ENCODE results near the gene FAM120B.

Gene FAM120B

DNA sequence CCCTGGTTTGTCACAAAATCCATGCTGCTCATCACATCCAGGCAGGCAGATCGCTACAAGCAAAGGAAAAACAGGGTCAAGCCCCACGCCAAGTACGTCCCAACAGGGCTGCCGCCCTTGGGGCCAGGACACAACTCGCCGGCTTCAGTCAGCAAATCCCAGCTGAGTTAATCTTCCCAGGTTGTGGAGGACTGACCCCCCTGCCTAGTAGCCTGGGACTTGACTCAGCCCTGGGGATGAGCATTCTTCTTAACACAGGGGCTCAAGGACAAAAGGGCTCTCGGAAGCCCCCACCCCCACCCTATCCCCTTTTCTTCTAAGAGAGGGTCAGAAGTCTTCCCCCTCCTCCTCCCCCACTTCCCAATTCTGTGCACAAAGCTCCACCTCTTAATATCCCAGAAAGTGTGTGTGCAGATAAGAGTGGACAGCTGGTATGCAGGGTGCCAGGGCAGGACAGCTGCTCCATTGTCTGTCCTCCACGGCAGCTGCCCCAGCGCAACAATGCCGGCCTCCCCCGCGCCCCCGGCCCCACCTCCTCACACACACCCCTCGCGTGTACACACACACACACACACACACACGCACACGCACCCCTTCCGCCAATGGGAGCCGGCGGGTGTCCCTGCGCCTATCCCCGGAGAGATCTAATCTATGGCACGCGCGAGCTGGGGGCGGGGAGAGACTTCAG lies 20.2 kb upstream of the FAM120B start:
- ATAC-seq (replicated peaks) (no peak), DNase-seq (no peak)
- H3K27me3 Mint-ChIP-seq, result peaks cover 35 to 62% of the 10 kb centered on the region in 2 donors
- H3K4me3 Mint-ChIP-seq, result no peak overlapping the region
- no peaks in the 10 kb centered on the region for H3K9me3 Mint-ChIP-seq
- peak overlapping the region in 1 of 2 donors; percentile 65 for H3K27ac Mint-ChIP-seq
- peaks cover 10% of the 10 kb centered on the region for H3K36me3 Mint-ChIP-seq (ENCODE audit: insufficient read depth)
- H3K4me1 Mint-ChIP-seq (ENCODE audit: low read depth in 2 of 2), result peaks cover 15% of the 10 kb centered on the region in 2 donors

- peaks cover 17 to 18% of the 10 kb centered on the region in 2 donors for H3K4me1 Mint-ChIP-seq (ENCODE audit: low read depth in 2 of 2)
- no peak for ATAC-seq (replicated peaks)
- peak overlapping the region in 1 of 2 donors; percentile 65 for H3K27ac Mint-ChIP-seq
- DNase-seq, result no peak
- no peak overlapping the region for H3K4me3 Mint-ChIP-seq
- peaks cover 38 to 62% of the 10 kb centered on the region in 2 donors for H3K27me3 Mint-ChIP-seq
- peaks cover 13% of the 10 kb centered on the region for H3K36me3 Mint-ChIP-seq (ENCODE audit: insufficient read depth)
- no peaks in the 10 kb centered on the region for H3K9me3 Mint-ChIP-seq
These were observed 19.7 kb upstream of the FAM120B start for GRCh38 chr6:170286934-170287265.

- DNase-seq (no peak), ATAC-seq (replicated peaks) (no peak)
- Mint-ChIP-seq H3K27me3 (peaks cover 43 to 67% of the 10 kb centered on the region in 2 donors), H3K27ac (no peak overlapping the region), H3K9me3 (no peaks in the 10 kb centered on the region), H3K4me3 (no peak overlapping the region), H3K36me3 (ENCODE audit: insufficient read depth) (peaks cover 13% of the 10 kb centered on the region), H3K4me1 (ENCODE audit: low read depth in 2 of 2) (peaks cover 22 to 23% of the 10 kb centered on the region in 2 donors)
These were observed 19.1 kb upstream of the FAM120B start for GRCh38 chr6:170287371-170287876.

DNA sequence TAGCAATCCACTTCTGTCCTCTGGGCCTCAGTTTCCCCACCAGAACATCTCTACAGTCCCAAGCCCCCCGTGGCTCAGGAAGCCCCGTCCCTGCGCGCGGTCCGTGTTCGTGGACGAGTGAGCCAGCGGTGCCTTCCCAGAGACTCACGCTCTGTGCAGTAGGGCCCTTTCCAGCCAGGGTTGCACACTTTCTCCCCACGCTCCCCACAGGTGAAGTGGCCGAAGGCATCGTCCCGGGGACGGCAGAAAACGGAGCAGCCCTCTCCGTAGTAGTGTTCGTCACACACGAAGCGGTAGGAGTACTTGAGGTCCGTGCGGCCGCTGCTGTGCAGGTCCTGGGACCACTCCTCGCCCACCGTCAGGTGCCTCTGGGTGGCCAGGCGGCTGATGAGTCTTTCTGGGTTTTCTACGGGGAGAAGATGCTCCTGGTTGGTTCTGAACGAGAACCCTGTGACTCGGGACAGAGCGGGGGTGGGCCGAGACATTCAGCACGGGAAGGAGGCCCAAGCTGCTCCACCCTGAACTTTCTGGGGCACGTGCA lies 18.4 kb upstream of the FAM120B start:
- no peak for ATAC-seq (replicated peaks)
- no peaks in the 10 kb centered on the region for H3K9me3 Mint-ChIP-seq
- peaks cover 13% of the 10 kb centered on the region for H3K36me3 Mint-ChIP-seq (ENCODE audit: insufficient read depth)
- H3K4me1 Mint-ChIP-seq (ENCODE audit: low read depth in 2 of 2), result peaks cover 28 to 29% of the 10 kb centered on the region in 2 donors
- DNase-seq, result no peak
- H3K4me3 Mint-ChIP-seq, result peak overlapping the region; percentile 97 to 98
- peak overlapping the region in 1 of 2 donors; percentile 5 for H3K27ac Mint-ChIP-seq
- peaks cover 49 to 75% of the 10 kb centered on the region in 2 donors for H3K27me3 Mint-ChIP-seq

- H3K4me1 Mint-ChIP-seq (ENCODE audit: low read depth in 2 of 2), result peaks cover 29 to 36% of the 10 kb centered on the region in 2 donors
- H3K27me3 Mint-ChIP-seq, result peaks cover 56 to 81% of the 10 kb centered on the region in 2 donors
- peak overlapping the region; percentile 5 to 12 for H3K27ac Mint-ChIP-seq
- DNase-seq (no peak), ATAC-seq (replicated peaks) (peak; percentile 3)
- H3K9me3 Mint-ChIP-seq, result no peaks in the 10 kb centered on the region
- peaks cover 13% of the 10 kb centered on the region for H3K36me3 Mint-ChIP-seq (ENCODE audit: insufficient read depth)
- peak overlapping the region; percentile 97 to 98 for H3K4me3 Mint-ChIP-seq
These were observed 17.7 kb upstream of the FAM120B start for GRCh38 chr6:170288852-170289179.

- ATAC-seq (replicated peaks) (peak; percentile 23), DNase-seq (no peak)
- peaks cover 32 to 41% of the 10 kb centered on the region in 2 donors for H3K4me1 Mint-ChIP-seq (ENCODE audit: low read depth in 2 of 2)
- peak overlapping the region in 1 of 2 donors; percentile 5 for H3K27ac Mint-ChIP-seq
- no peaks in the 10 kb centered on the region for H3K9me3 Mint-ChIP-seq
- H3K4me3 Mint-ChIP-seq, result peak overlapping the region; percentile 97 to 98
- H3K27me3 Mint-ChIP-seq, result peaks cover 61 to 87% of the 10 kb centered on the region in 2 donors
- H3K36me3 Mint-ChIP-seq (ENCODE audit: insufficient read depth), result peaks cover 13% of the 10 kb centered on the region
These were observed 17.2 kb upstream of the FAM120B start for GRCh38 chr6:170289180-170289931.

GRCh38 chr6:170289951-170290295 lies 16.6 kb upstream of the FAM120B start:
- Mint-ChIP-seq H3K27me3 (peaks cover 64 to 90% of the 10 kb centered on the region in 2 donors), H3K36me3 (ENCODE audit: insufficient read depth) (peaks cover 13% of the 10 kb centered on the region), H3K4me3 (peak overlapping the region; percentile 97 to 98), H3K27ac (peak overlapping the region; percentile 84 to 90), H3K4me1 (ENCODE audit: low read depth in 2 of 2) (peaks cover 32 to 41% of the 10 kb centered on the region in 2 donors), H3K9me3 (no peaks in the 10 kb centered on the region)
- peak; percentile 9 for ATAC-seq (replicated peaks)
- DNase-seq, result no peak

DNA sequence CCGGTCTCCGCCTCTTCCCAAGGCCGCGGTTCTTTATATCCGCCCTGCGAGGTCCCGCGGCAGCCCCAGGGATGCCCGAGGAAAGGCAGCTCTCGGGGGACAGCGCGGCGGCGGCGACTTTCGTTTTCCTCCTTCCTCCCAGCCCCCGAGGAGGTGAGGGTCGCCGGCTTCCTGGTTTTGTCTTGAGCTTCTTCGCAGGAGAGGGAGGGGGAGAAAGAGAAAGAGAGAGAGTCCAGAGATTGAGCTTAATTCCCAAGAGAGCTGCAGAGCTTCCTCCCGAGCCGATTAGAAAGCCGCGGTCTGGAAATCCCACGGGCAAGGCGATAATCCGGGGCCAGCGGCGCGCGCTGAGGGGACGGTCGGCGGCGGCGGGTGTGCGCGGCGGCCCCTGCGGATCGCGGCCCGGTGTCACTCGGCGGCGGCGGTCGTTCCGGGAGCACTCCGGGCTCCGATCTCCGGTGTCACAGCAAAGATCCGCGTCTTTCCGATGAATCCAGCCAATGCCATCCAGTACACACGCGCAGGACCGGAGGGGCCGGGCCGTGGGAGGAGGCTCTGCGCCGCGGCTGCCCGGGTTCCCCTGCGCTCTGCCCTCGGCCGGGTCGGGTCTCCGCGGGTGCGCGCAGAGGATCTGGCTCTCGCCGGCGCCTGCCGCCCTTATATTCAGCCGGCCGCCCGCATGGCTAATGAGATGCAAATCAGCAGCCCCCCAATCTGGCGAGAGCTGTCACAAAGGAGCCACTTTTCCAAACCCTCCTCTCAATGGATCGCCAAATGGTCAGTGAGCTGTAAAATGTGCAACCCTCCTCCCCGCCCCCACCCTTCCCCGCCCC lies 16.0 kb upstream of the FAM120B start, which contains the start of gene DLL1:
TSS of gene DLL1 (minus strand) at position 783 of the 833 bp plus-strand sequence. CDS start 939 bp downstream, outside the sequence.
- Mint-ChIP-seq H3K36me3 (ENCODE audit: insufficient read depth) (peaks cover 13% of the 10 kb centered on the region), H3K4me1 (ENCODE audit: low read depth in 2 of 2) (peaks cover 35 to 43% of the 10 kb centered on the region in 2 donors), H3K9me3 (no peaks in the 10 kb centered on the region), H3K27ac (peak within 1 kb of the TSS; percentile 84 to 90), H3K4me3 (peak within 1 kb of the TSS; percentile 97 to 98), H3K27me3 (peaks cover 63 to 90% of the 10 kb centered on the region in 2 donors)
- ATAC-seq (replicated peaks), result peak; percentile 29
- DNase-seq, result no peak

DNA sequence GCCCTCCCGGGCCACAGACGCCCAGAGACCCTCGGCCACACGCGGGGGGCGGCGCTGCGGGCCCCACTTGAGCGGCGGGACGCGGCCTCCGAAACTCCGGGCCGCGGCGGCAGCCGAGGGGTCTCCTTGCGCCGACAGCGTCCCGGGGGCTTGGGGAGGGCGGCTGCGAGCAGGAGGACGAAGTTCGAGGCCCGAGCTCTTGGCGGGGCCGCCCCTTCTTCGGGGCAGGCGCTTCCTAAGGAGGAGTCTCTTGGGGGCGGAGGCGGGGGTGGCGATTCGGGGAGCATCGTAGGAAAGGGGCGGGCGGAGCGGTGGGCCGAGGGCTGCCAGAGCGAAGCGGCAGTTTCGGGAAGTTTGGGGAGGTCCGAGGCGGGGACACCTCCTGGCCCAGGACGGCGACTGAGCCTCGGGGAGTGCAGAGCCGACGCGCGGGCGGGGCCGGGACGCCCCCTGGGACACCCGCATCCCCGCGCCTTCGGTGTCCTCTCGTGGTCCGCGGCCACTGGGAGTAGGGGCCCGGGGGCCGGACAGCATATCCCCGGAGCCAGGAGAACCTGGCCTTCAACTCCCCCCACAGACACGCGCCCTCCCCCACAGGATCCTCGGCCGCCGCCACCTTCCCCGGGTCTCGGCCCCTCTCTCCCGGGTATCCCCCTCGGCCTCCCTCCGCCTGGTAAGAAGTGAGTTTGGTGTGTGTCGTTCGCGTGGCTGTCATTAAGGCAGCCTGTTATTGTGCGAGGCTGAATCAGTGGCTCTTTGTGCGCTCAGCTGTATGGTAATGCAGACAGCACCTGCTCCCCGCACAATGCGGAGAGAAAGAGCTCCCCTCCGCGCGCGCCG lies 15.1 kb upstream of the FAM120B start:
- Mint-ChIP-seq H3K27ac (peak overlapping the region; percentile 31 to 76), H3K4me1 (ENCODE audit: low read depth in 2 of 2) (peaks cover 37 to 45% of the 10 kb centered on the region in 2 donors)
- peak in 1 of 3 experiments; percentile 36 for DNase-seq

GRCh38 chr6:170292111-170292406 lies 14.5 kb upstream of the FAM120B start:
- Mint-ChIP-seq H3K4me1 (ENCODE audit: low read depth in 2 of 2) (peaks cover 37 to 45% of the 10 kb centered on the region in 2 donors), H3K9me3 (no peaks in the 10 kb centered on the region), H3K36me3 (ENCODE audit: insufficient read depth) (peaks cover 13% of the 10 kb centered on the region), H3K4me3 (peak overlapping the region; percentile 97 to 98), H3K27ac (peak overlapping the region; percentile 31 to 76), H3K27me3 (peaks cover 50 to 80% of the 10 kb centered on the region in 2 donors)
- ATAC-seq (replicated peaks) (no peak), DNase-seq (no peak)

More for the DNA sequence above, 15.1 kb upstream of the FAM120B start:
- Mint-ChIP-seq H3K36me3 (ENCODE audit: insufficient read depth) (peaks cover 13% of the 10 kb centered on the region), H3K9me3 (no peaks in the 10 kb centered on the region), H3K4me3 (peak overlapping the region; percentile 97 to 98), H3K27me3 (peaks cover 55 to 85% of the 10 kb centered on the region in 2 donors)
- peak; percentile 48 for ATAC-seq (replicated peaks)

DNA sequence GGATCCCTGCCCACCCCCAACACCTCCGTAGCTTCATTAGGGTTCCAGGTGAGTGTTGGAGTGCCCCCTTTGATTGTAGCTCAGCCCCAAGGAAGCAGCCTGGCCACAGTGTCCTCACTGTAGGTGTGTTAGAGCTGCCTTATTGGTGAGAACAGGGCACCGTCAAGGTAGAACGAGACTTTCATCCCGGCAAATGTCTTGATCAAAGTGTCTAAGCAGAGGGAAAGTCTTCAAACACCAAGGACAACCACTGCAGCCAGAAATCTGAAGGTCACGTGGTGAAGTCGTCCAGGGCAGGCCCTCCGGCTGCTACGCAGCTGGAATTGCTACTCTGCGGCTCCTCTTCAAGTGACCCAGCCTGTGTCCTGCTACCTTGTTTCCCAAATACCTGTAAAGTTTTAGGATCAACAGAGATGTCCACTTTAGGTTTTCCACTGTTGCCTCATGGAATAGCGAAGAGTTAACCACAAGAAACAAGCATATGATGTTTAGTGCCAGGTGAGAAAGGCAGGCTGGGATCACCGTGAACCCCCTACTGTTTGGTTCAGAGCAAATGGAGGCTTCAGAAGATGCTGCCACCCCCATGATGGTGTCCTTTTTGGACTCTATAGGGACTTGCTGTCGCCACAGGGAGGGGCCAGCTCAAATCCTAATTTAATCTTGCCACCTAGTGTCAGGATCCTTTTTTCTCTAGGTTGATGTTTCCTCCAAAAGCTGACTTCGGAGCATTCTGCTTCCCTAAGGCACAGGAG lies 14.0 kb upstream of the FAM120B start:
- Mint-ChIP-seq H3K27me3 (peaks cover 52 to 80% of the 10 kb centered on the region in 2 donors), H3K27ac (peak overlapping the region in 1 of 2 donors; percentile 31), H3K36me3 (ENCODE audit: insufficient read depth) (peaks cover 13% of the 10 kb centered on the region), H3K9me3 (no peaks in the 10 kb centered on the region), H3K4me1 (ENCODE audit: low read depth in 2 of 2) (peaks cover 37 to 45% of the 10 kb centered on the region in 2 donors), H3K4me3 (peak overlapping the region; percentile 97 to 98)
- DNase-seq (no peak), ATAC-seq (replicated peaks) (no peak)

Data from effector memory CD8-positive, alpha-beta T cell (primary cell).